ENCODE measurements around the gene RUNX3.

The RUNX3 gene

DNA sequence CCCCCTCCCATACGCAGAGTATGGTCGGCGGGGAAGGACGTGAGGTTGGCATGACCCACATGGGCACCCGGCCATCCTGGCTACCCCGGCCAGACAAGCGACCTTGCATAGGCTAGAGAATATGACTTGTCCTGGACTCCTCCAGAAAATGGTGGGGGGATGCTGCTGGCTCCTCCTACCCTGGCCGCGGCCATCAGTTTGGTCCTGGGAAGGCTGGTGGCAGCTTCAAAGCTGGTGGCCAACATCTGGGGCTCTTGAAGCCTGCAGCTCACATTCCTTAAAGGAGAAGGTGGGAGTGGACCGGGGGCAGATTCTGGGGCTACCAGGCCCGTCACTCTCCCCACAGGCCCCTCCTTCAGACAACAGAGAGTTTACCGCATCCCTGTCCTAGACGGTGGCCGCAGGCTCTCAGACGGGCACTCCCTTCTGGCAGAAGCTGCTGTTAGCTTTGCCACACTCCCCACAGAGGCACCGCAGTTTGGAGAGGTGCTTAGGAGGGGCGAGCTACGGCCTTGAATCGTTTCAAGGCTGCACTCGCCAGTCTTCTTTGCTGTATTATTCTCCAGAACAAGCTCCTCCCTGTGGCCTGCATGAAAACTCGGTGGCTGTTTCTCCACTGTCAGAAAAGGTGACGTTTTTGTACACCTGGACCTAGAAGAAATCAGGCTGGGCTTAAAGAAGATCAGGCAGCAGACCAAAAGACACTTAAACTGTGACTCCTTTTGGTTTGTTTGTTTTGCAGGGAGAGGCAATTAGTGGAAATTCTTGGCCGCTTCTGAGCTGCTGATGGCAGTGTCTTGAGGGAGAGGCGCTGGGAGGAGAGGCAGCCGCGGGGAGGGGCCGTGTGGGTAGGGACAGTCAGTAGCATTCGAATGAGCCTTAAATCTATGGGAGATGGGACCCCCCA, 68.0 kb downstream of the RUNX3 start:
- DNase-seq (ENCODE audit: low spot score): peak; percentile 42

DNA sequence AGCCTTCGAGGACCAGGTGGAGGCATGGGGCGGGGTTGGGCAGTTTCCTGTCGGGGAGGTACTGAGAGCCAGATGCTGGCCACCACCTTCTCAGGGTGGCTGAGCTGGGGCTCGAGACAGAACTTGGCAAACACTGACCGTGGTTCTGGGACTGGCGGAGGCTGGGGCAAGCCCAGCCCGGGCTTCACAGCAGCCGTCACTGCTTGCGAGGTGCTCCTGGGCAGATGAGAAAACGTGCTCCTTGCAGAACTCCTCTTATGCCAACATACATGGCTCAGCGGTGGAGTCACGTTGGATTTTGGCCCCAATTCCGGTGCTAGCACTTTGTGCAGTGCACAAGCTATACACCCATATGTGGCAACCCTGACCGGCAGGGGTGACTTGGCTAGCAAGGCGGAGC, 69.2 kb downstream of the RUNX3 start:
- no peak for DNase-seq (ENCODE audit: low spot score)

DNA sequence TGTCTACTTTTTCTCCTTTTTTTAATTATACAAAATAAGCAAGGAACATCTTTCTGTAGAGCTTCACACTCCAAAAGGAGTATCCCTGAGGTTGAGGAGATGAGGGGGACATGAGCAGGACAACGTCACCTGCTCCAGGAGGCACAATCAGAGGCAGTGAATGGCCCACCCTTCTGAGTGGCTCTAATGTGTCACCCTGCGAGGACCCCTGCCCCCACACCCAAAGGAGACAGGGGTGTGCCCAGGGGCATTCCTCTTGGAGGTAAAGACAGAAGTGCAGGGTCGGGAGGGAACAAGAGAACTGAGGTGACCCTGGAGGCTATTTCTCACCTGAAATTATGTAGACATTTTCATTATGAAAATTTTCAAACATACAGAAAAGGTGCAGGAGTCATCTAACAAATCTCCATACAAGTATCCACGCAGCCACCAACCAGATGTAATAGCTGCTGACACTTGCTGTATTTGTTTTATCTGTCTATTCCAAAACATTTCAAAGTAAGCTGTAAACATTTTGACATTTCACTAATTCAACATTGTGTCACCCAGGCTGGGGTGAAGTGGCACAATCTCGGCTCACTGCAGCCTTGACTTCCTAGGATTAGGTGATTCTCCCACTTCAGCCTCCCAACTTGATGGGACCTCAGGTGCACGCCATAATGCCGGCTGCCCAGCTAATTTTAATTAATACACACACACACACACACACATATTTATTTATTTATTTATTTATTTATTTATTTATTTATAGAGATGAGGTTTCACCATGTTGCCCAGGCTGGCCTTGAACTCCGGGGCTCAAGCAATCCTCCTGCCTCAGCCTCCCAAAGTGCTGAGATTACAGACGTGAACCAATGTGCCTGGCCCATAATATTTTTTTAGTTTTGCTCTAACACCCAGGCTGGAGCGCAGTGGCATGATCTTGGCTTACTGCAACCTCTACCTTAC, 70.7 kb downstream of the RUNX3 start:
- DNase-seq (ENCODE audit: low spot score): no peak

DNA sequence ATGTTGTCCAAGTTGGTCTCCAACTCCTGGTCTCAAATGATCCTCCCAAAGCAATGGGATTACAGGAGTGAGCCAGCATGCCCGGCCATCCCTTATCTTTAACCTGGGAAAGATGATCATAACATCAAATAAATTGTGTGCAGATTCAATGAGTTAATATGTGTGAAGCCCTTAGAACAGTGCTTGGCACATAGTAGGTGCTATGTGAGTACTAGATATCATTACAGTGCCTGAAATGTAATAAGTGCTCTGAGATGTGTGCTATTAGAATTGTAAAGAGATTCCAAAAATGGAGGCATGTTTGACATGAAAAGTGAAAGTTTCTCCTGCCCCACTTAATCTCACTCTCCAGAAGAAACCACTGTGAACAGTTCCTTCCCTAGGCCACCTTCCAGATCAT, 71.8 kb downstream of the RUNX3 start:
- no peak for DNase-seq (ENCODE audit: low spot score)

DNA sequence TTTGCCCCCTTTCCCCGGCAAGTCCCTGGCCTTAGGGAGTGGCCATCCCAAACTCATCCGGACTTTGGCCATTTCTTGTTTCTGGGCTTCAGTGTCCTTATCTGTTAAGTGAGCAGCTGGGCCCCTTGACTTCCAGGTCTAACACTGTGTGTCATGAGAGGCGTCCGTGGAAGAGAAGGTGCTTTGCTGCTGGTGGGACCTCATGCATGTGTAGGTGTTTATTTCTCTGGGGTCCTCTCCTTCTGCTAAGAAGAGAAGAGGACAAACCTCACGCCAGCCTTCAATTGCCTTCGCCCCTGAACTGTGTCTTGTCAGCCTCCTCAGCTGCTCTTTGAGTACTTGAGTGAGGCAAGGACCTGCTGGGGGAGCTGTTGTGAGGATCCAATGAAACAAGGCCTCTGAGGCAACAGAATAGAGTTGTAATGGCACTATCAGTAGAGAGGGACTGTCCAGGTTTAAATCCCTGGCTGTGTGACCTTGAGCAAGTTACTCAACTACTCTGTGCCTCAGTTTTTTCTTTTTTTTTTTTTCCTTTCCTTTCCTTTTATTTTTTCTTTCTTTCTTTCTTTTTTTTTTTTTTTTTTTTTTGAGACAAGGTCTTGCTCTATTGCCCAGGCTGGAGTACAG, 72.5 kb downstream of the RUNX3 start:
- no peak for DNase-seq (ENCODE audit: low spot score)

DNA sequence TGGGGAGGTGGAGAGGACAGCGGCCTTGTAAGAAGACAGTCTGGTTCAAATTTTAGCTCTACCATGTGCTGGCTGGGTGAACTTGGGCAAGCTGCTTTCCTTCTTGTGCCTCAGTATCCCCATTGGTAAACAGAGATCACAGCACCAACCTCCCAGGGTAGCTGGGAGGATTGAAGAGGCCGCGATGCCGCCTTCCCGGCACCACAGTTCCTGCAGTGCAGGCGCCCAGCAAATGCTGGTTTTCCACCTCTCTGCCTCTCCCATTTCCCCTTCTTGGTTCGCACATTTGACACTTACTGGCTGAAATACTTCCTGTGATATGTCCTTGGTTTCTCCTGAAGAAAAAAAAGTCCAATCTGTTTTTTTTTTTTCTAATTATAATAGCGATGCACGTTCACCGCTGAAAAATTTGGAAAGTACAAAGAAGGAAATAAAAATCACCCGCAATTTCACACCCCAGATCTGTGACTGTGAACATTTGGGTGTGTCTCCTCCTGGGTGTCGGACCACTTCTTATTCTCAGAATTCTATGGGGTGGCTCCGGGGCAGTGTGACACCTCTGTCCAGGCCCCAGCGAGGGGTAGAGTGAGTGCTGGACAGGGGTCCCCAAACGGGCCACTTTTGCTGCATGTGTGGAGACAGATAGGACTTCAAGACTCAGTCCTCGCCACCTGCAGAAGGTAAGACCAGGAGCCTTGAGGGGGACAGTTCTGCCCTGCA, 73.1 kb downstream of the RUNX3 start:
- no peak for DNase-seq (ENCODE audit: low spot score)

DNA sequence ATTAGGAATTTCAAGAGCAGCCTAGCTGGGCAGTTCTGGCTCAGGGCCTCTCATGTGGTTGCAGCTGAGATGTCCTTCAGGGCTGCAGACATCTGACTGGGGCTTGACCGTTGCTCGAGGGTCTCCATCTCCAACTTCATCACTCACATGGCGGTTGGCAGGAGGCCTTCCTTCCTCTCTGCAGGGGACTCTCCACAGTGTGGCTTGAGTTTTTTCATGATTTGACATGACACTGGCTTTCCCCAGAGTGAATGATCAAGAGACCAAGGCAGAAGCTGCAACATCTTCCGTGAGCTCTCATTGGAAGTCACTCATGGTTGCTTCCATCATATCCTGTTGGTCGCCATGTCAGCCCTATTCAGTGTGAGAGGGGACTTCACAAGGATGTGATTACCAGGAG, 74.6 kb downstream of the RUNX3 start:
- no peak for DNase-seq (ENCODE audit: low spot score)

DNA sequence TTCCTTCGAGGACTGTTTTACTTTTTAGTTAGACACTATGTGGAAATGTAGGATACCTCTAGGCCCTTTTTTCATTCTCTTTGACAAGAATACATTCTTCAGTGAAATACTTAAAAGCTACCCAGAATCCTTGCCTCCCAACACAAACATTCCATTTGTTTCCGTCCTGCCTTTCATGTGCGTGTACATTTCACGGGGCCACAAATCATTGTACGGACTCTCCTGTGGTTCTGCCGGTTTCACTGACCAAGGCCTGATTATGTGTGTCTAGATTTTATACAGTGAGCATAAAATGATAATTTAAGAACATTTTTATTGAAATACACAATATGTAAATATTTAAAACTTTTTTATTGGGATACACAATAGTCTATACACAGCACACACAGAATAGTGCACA, 76.4 kb downstream of the RUNX3 start:
- no peak for DNase-seq (ENCODE audit: low spot score)

DNA sequence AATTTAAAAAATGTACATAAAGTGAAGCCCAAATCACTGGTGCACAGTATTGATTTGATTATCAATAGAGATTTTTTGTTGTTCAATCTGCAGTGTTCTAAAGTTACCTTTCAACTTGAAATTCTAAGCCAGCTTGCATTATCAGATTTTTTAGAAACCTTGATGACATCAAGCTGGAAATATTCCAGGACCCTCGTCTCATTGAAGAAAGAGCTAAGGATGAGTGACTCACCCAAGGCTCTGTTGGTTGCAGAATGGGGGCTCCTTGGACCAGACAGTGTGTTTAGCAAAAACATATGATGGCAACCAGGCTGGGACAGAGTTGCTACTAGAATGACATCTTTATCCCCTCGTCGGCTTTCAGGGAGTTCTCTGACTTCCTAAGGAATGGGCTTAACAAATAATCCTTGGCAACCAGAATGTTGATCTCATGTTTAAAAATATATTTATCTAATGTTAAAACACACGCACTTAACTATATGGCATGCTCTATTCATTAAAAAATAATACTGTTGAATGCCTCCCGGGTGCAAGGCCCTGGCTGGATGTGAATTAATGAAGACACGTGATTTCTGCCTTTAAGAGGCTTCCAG, 79.7 kb downstream of the RUNX3 start:
- DNase-seq (ENCODE audit: low spot score): no peak

DNA sequence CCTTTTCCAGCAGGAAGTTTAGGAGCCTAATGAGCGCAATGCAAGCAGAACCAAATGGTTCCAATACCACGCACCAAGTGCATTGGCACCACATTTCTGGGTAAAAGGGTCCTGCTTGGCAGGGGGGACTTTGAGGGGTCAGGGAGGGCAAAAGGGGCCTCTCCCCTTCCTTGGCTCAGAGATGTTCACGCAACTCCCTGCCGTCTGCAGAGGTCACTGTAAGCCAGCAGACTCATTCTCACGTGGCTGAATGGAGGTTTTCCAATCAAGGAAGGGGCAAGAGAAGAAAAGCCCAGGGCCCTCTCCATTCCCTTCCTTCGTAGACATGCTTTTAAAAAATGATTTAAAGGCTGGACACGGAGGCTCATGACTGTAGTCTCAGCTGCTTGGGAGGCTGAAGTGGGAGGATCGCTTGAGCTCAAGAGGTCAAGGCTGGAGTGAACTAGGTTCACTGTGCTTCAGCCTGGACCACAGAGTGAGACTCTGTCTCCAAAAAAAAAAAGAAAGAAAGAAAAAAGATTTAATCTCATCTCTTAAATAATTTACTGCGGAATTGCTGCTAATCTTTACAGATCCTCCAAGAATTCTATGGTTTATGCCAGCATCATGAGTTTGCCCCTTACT, 80.3 kb downstream of the RUNX3 start:
- no peak for DNase-seq (ENCODE audit: low spot score)
